ENCODE measurements around the gene FRMD4A.

GRCh38 chr10:13971601-13972475, 358.9 kb downstream of the FRMD4A start:
- TF ChIP-seq, protein P1, sequence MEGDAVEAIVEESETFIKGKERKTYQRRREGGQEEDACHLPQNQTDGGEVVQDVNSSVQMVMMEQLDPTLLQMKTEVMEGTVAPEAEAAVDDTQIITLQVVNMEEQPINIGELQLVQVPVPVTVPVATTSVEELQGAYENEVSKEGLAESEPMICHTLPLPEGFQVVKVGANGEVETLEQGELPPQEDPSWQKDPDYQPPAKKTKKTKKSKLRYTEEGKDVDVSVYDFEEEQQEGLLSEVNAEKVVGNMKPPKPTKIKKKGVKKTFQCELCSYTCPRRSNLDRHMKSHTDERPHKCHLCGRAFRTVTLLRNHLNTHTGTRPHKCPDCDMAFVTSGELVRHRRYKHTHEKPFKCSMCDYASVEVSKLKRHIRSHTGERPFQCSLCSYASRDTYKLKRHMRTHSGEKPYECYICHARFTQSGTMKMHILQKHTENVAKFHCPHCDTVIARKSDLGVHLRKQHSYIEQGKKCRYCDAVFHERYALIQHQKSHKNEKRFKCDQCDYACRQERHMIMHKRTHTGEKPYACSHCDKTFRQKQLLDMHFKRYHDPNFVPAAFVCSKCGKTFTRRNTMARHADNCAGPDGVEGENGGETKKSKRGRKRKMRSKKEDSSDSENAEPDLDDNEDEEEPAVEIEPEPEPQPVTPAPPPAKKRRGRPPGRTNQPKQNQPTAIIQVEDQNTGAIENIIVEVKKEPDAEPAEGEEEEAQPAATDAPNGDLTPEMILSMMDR (IDR thresholded peaks at IDR 0.05; ENCODE audit: borderline replicate concordance, extremely low read depth, low read length, poor library complexity, severe bottlenecking), result no peak
- TF ChIP-seq EZH2 (IDR thresholded peaks at IDR 0.05; ENCODE audit: borderline replicate concordance, low read depth, low read length, severe bottlenecking), result no peak
